Measurements from ENCODE around the gene NOVA2.

NOVA2 gene

DNA sequence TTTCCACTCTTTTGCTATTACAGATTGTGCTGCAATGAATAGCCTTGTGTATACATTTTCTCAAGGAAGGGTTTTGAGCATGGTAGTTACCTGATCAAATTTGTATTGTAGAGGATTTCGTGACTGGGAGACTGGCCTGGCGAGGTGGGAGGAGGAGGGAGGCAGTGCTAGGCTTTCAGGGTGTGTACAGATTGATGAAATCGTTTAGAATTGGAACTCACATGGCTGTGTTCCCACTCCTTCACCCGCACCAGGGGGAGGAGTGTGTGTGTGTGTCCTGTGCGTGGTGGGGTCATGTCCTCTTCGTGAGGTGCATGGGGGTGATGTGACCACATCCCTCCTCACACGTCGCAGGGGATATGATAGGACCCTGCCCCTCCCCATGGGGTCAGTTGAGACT, 40.9 kb upstream of the NOVA2 start:
- ATAC-seq, result no peak
- Mint-ChIP-seq H3K27ac (peak overlapping the region in 1 of 2 donors; percentile 79), H3K4me1 (peaks cover 25% of the 10 kb centered on the region), H3K27me3 (peaks cover 27% of the 10 kb centered on the region), H3K4me3 (peak overlapping the region; percentile 66 to 86), H3K9me3 (no peaks in the 10 kb centered on the region)
- DNase-seq, result no peak

DNA sequence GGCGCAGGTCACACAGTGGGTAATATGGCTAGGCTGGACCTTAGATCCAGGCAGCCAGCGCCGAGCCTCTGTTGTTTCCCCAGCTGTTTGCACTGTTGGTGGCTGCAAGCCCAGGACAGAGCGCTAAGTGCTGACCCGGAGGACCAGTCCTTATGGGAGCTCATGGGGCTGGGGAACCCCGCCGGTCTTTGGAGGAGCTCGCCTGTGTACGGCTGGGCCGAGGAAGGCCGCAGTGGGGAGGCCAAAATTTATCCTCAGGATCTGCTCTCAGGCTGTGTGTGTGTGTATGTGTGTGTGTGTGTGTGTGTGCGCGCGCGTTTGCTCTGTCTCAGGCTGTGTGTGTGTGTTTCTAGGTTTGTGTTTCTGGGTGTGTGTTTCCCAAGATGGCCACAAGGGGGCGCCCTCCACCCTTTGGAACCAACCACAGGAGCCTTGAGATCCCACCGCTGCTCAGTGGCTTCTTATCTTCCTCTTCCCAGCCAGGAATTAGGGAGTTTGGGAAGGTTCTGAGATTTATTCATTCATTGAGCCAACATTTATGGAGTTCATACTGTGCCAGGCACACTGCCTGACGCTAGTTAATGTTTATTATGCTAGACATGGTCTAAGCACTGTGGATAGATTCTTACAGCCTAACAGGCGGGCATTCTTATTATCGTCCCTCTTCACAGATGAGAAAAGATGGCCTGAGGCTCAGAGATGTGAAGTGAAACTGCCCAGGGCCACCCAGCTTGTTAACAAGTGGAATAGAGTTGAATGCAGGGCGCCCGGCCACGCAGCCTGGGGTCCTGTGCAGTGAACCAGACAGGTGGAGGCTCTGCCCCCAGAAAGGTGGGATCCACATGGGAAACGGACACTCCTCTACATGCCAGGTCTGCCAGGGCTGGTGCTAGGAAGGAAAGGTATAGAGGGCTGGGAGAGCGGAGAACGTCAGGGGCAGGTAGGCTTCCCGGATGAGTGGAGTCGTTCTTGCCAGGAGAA, 36.2 kb upstream of the NOVA2 start:
- Mint-ChIP-seq H3K27ac (peak overlapping the region in 1 of 2 donors; percentile 68), H3K27me3 (peaks cover 8% of the 10 kb centered on the region), H3K4me1 (peaks cover 5% of the 10 kb centered on the region), H3K9me3 (no peaks in the 10 kb centered on the region), H3K4me3 (no peak overlapping the region)
- DNase-seq (peak; percentile 58 to 60), ATAC-seq (peak; percentile 80)

DNA sequence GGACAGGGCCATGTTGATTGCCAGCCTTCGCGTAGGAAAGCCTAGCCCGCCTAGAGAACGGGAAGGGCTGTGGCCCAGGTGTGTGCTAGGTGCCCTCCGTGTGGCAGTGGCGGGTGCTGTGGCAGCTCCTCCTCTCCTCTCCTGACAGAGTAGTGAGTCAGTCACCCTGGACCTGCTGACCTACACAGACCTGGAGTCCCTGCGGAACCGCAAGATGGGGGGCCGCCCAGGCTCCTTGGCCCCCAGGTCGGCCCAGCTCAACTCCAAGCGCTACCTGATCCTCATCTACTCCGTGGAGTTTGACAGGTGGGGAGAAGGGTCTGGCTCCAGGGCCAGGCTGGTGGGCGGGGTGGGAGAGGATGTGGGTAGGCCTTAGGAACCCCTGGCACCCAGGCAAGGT, 32.7 kb upstream of the NOVA2 start:
- no peaks in the 10 kb centered on the region for H3K27me3 Mint-ChIP-seq
- no peaks in the 10 kb centered on the region for H3K4me1 Mint-ChIP-seq
- no peaks in the 10 kb centered on the region for H3K9me3 Mint-ChIP-seq
- ATAC-seq (no peak), DNase-seq (no peak)
- no peak overlapping the region for H3K27ac Mint-ChIP-seq
- no peak overlapping the region for H3K4me3 Mint-ChIP-seq

DNA sequence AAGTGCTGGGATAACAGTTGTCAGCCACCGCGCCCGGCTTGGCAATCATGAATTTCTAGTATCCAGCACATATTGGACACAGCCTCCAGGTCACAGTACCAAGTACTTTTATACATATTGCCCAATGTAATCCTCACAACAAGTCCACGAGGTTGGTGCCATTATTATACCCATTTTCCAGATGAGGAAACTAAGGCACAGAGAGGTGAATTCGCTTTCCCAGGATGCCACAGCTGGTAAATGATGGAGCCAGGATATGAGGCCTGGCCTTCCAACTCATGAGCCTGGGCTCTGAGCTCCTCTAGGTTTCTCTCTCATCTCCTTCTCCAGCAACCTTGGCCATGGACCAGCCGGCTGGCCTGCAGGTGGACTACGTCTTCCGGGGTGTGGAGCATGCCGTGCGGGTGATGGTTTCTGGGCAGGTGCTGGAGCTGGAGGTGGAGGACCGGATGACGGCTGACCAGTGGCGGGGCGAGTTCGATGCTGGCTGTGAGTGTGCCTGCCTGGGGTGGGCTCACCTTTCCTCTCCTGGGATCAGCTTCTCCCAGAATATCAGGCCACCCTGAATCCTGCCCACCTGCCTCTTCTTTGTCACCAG, 29.1 kb upstream of the NOVA2 start:
- ATAC-seq (no peak), DNase-seq (no peak)
- H3K4me1 Mint-ChIP-seq, result peaks cover 32% of the 10 kb centered on the region
- no peak overlapping the region for H3K27ac Mint-ChIP-seq
- H3K4me3 Mint-ChIP-seq, result no peak overlapping the region
- H3K27me3 Mint-ChIP-seq, result no peaks in the 10 kb centered on the region
- H3K9me3 Mint-ChIP-seq, result no peaks in the 10 kb centered on the region

DNA sequence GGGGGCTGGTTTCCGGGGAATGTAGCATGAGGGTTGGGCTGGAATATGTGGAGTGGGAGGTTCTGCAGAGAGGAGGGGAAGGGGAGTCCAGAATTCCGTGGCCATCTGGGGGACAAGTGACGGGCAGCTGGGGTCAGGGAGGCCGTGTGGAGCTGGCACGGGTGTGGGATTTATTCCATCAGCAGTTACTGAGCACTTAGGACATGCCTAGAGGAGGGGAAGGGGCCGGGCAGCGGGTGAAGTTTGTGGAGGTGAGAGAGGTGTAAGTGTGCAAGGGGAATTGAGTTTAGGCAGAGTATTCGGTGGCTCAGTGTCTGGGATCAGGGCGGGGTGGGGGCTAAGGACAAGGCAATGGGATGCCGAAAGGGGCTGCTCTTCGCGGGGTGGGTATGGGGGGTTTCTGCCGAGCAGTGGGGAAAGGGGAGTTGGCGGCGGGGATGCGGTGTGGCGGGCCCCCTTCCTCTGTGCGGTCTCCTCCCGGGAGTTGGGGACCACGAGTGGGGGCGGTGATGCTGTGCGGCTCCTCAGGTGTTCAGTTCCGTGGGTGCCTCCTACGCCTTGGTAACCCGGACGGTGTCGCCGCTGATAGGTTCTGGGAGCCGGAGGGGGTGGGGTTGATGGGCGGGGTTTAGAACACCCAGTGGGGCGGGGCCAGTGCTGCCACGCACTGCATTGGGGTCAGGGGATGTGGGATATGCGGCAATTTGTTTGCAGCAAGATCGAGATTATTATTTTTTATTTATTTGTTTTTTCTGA, 27.0 kb upstream of the NOVA2 start:
- ATAC-seq (peak; percentile 93), DNase-seq (peak; percentile 41 to 54)
- H3K27me3 Mint-ChIP-seq, result no peaks in the 10 kb centered on the region
- H3K9me3 Mint-ChIP-seq, result no peaks in the 10 kb centered on the region
- peak overlapping the region; percentile 64 to 85 for H3K4me3 Mint-ChIP-seq
- H3K4me1 Mint-ChIP-seq, result peaks cover 48% of the 10 kb centered on the region
- peak overlapping the region in 1 of 2 donors; percentile 73 for H3K27ac Mint-ChIP-seq

DNA sequence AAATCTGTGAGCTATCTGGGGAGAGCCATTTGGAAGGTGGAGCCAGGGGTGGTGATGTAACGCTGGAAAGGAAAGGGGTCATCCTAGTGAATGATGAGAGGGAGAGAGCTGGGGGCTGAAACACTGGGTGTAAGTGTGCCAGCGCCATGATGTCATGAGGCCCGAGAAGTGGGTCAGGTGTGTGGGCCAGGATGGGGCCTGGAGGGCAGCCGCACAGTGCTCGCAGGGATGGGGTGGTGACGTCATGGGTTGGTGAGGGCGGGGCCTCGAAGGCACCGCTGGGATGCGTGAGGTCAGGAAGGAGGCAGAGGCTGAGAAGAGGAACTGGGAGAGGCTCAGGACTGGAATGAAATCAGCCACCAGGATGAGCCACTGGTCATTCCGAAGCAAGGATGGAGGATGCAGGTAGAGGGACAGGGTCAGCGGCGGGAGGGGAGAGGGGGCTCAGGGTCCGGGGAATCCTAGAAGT, 26.0 kb upstream of the NOVA2 start:
- peak overlapping the region in 1 of 2 donors; percentile 42 for H3K27ac Mint-ChIP-seq

DNA sequence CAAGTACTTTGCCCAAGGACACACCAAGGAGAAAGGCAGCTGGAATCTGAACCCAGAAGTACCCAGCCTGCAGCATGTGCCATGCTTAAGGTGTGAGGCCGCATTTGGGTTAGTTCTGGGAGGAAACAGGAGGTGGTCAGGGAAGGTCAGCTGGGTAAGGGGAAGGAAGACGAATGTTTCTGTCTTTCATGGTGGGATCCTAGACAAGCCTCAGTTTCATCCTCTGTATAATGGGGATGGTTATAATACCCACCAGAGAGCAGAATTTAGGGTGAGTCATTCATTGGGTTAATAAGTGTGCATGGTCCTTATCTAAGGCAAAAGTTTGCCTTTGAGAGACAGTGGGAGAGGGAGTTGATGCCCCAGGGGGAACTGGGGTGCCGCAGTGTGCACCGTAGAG, 25.2 kb upstream of the NOVA2 start:
- ATAC-seq, result no peak
- DNase-seq, result no peak
- Mint-ChIP-seq H3K4me3 (no peak overlapping the region), H3K27ac (no peak overlapping the region), H3K9me3 (no peaks in the 10 kb centered on the region), H3K27me3 (no peaks in the 10 kb centered on the region), H3K4me1 (peaks cover 48% of the 10 kb centered on the region)

More for the DNA sequence above, 26.0 kb upstream of the NOVA2 start:
- Mint-ChIP-seq H3K4me3 (peak overlapping the region; percentile 64 to 65), H3K9me3 (no peaks in the 10 kb centered on the region), H3K27me3 (no peaks in the 10 kb centered on the region), H3K4me1 (peaks cover 48% of the 10 kb centered on the region)
- no peak for ATAC-seq
- DNase-seq, result no peak

DNA sequence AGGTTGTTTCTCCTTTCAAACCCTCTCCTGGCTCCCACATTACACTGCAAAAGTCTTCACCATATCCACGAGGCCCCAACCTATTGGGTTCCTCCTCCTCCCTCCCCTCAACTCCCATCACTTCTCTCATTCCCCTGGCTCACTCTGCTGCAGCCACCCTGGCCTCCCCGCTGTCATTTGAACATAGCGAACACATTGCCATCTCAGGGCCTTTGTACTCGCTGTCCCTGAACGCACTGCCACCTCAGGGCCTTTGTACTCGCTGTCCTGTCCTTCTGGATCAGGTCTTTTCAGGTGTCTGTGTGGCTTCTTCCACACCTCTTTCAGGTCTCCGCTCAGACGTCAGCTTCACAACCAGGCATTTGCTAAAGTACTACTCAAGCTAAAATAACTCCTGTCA, 23.3 kb upstream of the NOVA2 start:
- no peak for DNase-seq
- peaks cover 48% of the 10 kb centered on the region for H3K4me1 Mint-ChIP-seq
- no peaks in the 10 kb centered on the region for H3K27me3 Mint-ChIP-seq
- ATAC-seq, result no peak
- H3K27ac Mint-ChIP-seq, result no peak overlapping the region
- no peaks in the 10 kb centered on the region for H3K9me3 Mint-ChIP-seq
- H3K4me3 Mint-ChIP-seq, result no peak overlapping the region

DNA sequence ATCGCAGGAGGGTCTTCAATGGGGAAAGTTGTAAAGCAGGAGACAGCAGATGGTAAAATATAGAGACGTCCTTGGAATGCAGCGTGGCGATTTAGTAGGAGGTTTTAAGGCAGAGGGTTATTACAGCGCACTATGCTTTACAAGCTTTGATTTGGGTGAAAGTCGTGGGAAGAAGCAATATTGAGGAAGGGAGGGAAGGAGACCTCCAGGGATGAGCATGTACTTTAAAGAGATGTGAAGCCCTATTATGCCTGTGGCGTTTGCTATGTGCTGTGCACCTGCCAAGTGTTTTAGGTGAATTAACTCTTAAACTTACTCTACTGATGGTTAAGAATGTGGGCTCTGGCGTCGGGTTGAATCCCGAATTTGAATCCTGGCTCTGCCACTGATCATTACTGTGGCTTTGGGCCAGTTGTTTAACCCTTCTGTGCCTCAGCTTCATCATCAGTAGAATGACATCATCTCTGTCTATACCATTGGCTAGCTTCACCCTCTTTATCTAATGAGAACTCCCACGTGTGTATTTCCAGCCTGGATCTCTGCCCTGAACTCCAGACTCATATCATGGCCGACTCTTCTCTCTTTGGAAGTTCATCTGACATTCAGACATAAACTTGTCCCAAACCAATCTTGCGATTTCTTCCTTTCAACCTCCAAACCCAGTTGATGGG, 22.2 kb upstream of the NOVA2 start:
- Mint-ChIP-seq H3K27ac (no peak overlapping the region), H3K4me3 (no peak overlapping the region), H3K27me3 (no peaks in the 10 kb centered on the region), H3K9me3 (no peaks in the 10 kb centered on the region), H3K4me1 (peaks cover 46% of the 10 kb centered on the region)
- ATAC-seq (no peak), DNase-seq (no peak)

DNA sequence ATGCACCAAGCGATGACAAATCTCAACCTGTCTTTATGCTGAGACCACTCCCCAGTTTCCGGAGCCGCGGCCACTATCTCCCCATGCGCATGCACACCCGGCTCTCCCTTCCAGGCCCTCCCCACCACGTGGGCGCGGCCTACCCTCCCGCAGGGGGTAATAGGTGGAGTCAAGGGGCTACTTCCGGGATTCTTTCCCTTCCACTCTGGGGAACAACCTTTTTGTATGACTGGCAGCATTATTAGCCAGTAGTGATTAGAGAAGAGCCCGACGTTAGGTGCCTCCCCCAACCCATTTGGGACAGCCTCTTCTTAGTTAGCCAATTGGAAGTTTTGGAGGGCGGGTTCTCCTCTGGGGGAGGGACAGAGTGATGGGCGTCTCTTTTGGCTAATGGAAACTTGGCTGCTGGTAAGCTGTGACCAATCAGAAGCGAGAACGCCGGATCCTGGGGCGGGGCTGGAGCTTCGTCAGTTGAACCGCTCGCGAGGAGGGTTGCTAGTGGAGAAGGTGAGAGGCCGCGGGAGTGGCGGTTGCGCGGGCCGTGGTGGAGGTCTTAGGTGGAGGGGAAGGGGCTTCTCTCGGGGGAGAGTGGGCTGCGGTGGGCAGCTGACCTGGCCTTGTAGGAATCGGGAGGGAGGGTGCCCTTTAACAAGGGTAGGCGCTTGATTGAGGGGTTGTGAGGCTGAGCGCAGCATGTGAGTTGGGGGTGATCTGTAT, 21.5 kb upstream of the NOVA2 start, which contains the start of gene CCDC61:
Gene CCDC61 (plus strand): TSS at position 470 of the 717 bp plus-strand sequence. CDS start 7,552 bp downstream, outside the sequence.
- DNase-seq, result peak; percentile 98
- peak; percentile 97 for ATAC-seq
- Mint-ChIP-seq H3K27ac (no peak within 1 kb of the TSS), H3K9me3 (no peaks in the 10 kb centered on the region), H3K4me3 (no peak within 1 kb of the TSS), H3K27me3 (peaks cover 6% of the 10 kb centered on the region), H3K4me1 (peaks cover 39% of the 10 kb centered on the region)

DNA sequence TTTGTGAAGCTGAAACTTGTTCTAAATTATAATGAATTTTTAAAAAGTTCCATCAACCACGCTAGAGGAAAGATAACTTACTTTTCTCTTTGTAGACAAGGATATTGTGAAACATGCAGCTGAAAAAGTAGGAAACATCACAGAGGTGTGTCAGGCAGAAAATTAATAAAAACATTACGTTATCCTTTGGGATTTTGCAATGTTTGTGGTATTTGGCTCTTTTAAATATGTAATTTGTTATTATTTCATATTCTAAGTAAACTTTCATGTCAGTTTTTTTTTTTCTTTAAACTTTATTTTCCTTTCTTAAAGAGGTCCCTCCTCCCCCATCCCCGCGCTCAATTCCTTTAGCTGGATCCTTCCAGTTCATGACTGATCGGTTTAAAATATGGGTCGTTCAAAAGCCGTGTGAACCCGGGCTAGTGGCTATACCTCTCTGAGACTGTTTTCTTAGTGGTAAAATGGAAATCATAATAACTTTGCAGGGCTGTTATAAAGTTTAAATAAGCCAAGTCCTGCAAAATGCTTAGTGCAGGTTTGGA, 20.9 kb upstream of the NOVA2 start:
- Mint-ChIP-seq H3K27ac (no peak overlapping the region), H3K27me3 (peaks cover 13% of the 10 kb centered on the region), H3K4me3 (no peak overlapping the region), H3K4me1 (peaks cover 33% of the 10 kb centered on the region), H3K9me3 (no peaks in the 10 kb centered on the region)
- peak; percentile 21 for ATAC-seq
- no peak for DNase-seq

DNA sequence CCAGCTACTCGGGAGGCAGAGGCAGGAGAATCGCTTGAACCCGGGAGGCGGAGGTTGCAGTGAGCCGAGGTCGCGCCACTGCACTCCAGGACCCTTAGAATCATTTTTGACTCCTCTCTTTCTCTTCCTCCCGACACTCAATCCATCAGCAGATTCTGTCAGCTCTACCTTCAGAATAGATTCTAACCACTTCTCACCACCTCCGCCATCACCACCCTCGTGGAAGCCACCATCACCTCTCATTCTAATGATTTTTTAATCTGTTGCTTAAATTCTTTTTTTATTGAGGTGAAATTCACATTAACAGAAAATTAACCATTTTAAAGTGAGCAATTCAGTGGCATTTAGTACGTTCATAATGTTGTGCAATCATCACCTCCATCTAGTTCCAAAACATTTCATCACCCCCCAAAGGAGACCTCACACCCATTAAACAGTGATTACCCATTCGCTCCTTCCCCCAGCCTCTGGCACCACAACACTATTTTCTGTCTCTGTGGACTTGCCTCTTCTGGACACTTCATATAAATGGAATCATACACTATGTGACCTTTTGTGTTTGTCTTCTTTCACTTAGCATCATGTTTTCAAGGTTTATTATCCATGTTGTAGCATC, 16.6 kb upstream of the NOVA2 start:
- Mint-ChIP-seq H3K4me1 (peaks cover 6% of the 10 kb centered on the region), H3K9me3 (no peaks in the 10 kb centered on the region), H3K27me3 (peaks cover 18% of the 10 kb centered on the region), H3K27ac (no peak overlapping the region), H3K4me3 (no peak overlapping the region)
- no peak for DNase-seq
- no peak for ATAC-seq

DNA sequence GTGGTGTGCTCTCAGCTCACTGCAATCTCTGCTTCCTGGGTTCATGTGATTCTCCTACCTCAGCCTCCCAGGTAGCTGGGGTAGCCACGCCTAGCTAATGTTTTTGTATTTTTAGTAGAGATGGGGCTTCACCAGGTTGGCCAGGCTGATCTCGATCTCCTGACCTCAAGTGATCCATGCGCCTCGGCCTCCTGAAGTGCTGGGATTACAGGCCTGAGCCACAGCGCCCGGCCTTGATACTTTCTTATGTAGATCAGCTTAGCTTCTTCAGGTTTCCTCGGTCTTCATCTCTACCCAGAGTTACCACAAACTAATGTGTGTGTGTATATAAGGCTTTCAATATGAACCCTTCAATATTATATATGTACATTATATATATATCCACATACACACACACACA, 11.7 kb upstream of the NOVA2 start:
- Mint-ChIP-seq H3K4me1 (peaks cover 6% of the 10 kb centered on the region), H3K4me3 (no peak overlapping the region), H3K27ac (no peak overlapping the region), H3K9me3 (no peaks in the 10 kb centered on the region), H3K27me3 (peaks cover 27% of the 10 kb centered on the region)
- no peak for ATAC-seq
- no peak for DNase-seq

DNA sequence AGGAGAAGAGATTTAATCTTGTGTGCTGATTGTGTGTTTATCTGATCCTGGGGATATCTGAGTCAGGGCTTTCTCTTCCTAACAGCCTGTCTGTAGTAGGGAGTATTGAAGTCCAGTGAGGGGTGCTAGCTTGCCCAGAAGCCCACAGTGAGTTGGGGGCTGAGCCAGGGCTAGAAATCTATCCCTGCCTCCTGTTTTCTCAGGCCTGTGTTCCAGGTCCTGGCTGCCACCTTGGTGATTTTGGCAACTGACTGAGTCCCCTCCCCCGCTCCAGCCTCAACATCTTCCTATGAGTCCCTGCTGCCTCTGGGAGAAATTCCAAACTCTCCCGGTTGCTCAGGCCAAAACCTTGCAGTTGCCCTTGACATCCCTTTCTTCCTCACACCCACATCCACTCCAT, 7.7 kb upstream of the NOVA2 start:
- DNase-seq (no peak), ATAC-seq (no peak)
- no peak overlapping the region for H3K27ac Mint-ChIP-seq
- H3K4me1 Mint-ChIP-seq, result no peaks in the 10 kb centered on the region
- no peak overlapping the region for H3K4me3 Mint-ChIP-seq
- no peaks in the 10 kb centered on the region for H3K9me3 Mint-ChIP-seq
- peaks cover 38% of the 10 kb centered on the region for H3K27me3 Mint-ChIP-seq

Data from stimulated activated naive CD8-positive, alpha-beta T cell treated with anti-CD3 and anti-CD28 coated beads, Interleukin-15, amount 100 ng/mL, for 72 hours (primary cell).